NT2/D1 (cell line): ENCODE results near the gene TRMO.

ENCODE experiments used
- SUZ12 ChIP-seq: IDR thresholded peaks from 2 replicates; pipeline ENCODE4 v1.6.1; 2011; ENCODE audit not compliant: insufficient read length, insufficient read depth; ENCODE audit errors: extremely low read depth
- YY1 ChIP-seq: IDR thresholded peaks from 2 replicates; pipeline ENCODE4 v1.6.1; 2011; ENCODE audit not compliant: insufficient read length, insufficient read depth
- ZNF274 ChIP-seq: IDR thresholded peaks from 2 replicates; pipeline ENCODE4 v1.6.1; 2011; ENCODE audit warnings: mild to moderate bottlenecking, low read depth, low read length

DNA sequence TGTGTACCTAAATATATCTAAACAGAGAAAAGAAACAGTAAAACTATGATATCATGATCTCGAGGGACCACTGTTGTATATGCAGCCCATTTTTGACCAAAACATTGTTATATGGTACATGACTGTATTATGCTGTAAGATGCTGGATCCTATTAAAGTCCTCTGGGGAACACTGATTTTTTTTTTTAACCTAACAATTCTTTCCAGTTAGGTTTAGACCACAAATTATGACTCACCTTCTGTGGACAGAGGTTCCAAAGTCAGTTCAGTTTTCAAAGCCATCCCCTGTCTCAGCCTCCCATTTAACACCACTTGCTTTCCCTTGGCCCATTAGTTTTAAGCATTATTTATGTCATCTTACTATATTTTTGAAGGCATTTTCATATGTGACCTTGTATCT lies 27.1 kb downstream of the TRMO start:
- no peak for TF ChIP-seq YY1
- TF ChIP-seq ZNF274, result no peak
- TF ChIP-seq SUZ12, result no peak
